ENCODE measurements around the gene PCK1.

The PCK1 gene

GRCh38 chr20:57593134-57593886 lies 32.4 kb downstream of the PCK1 start:
- no peak for DNase-seq (ENCODE audit: low read depth in 2 of 2)
- H3K4me3 ChIP-seq (replicated peaks in 1 of 2; ENCODE audit: low read depth in 2 of 2, low read length in 2 of 2): no peak overlapping the region
- TF ChIP-seq, protein P1, sequence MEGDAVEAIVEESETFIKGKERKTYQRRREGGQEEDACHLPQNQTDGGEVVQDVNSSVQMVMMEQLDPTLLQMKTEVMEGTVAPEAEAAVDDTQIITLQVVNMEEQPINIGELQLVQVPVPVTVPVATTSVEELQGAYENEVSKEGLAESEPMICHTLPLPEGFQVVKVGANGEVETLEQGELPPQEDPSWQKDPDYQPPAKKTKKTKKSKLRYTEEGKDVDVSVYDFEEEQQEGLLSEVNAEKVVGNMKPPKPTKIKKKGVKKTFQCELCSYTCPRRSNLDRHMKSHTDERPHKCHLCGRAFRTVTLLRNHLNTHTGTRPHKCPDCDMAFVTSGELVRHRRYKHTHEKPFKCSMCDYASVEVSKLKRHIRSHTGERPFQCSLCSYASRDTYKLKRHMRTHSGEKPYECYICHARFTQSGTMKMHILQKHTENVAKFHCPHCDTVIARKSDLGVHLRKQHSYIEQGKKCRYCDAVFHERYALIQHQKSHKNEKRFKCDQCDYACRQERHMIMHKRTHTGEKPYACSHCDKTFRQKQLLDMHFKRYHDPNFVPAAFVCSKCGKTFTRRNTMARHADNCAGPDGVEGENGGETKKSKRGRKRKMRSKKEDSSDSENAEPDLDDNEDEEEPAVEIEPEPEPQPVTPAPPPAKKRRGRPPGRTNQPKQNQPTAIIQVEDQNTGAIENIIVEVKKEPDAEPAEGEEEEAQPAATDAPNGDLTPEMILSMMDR (IDR thresholded peaks at IDR 0.05; ENCODE audit: low read depth, low read length): no peak

DNA sequence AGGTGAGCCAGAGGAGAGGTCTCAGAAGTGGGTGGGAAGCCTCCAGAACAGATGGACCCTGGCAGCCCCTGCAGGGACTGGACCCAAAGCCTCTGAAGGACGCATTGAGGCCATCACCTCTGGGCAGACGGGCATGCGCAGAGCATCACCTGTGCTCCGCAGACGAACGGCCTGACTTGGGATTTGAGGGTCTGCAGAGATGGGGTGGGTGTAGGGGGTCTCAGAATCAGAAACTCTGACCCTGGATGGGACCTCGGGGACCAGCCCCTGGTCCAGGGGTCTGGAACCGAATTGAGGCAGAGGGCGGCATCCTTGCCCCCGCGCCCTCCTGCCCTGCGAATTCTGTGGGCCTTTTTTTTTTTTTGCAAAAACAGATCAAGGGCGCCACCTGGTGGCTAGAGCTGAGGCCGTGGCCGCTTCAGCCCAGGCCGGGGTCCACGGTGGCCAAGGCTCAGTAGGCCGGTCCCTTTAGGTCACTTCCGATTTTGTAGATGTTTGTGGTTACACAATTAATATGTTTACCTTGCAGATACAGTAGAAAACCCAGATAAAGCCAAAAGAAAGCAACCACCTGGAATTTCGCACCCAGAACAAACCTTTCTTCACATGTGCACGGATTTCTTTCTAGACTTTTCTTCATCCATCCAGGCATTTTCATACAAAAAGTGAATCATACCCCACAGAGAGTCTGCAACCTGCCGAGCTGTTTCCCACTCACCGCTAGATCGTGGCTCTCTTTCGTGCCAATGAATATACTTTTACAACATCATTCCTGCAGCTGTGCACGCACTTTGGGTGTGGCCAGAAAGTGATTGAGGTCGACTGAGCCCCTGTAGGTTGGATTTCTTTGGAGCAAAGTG lies 33.4 kb downstream of the PCK1 start:
- no peak overlapping the region for H3K4me3 ChIP-seq (replicated peaks in 1 of 2; ENCODE audit: low read depth in 2 of 2, low read length in 2 of 2)
- peak; percentile 42 to 43 for DNase-seq (ENCODE audit: low read depth in 2 of 2)
- TF ChIP-seq, protein P1 (IDR thresholded peaks at IDR 0.05; ENCODE audit: low read depth, low read length): peak; percentile 84

GRCh38 chr20:57595041-57596030 lies 34.4 kb downstream of the PCK1 start:
- no peak overlapping the region for H3K4me3 ChIP-seq (replicated peaks in 1 of 2; ENCODE audit: low read depth in 2 of 2, low read length in 2 of 2)
- DNase-seq (ENCODE audit: low read depth in 2 of 2): no peak
- TF ChIP-seq, protein P1 (IDR thresholded peaks at IDR 0.05; ENCODE audit: low read depth, low read length): no peak

- no peak overlapping the region for H3K4me3 ChIP-seq (replicated peaks in 1 of 2; ENCODE audit: low read depth in 2 of 2, low read length in 2 of 2)
- TF ChIP-seq, protein P1 (IDR thresholded peaks at IDR 0.05; ENCODE audit: low read depth, low read length): no peak
Observed at GRCh38 chr20:57596358-57596757, 35.4 kb downstream of the PCK1 start.

DNA sequence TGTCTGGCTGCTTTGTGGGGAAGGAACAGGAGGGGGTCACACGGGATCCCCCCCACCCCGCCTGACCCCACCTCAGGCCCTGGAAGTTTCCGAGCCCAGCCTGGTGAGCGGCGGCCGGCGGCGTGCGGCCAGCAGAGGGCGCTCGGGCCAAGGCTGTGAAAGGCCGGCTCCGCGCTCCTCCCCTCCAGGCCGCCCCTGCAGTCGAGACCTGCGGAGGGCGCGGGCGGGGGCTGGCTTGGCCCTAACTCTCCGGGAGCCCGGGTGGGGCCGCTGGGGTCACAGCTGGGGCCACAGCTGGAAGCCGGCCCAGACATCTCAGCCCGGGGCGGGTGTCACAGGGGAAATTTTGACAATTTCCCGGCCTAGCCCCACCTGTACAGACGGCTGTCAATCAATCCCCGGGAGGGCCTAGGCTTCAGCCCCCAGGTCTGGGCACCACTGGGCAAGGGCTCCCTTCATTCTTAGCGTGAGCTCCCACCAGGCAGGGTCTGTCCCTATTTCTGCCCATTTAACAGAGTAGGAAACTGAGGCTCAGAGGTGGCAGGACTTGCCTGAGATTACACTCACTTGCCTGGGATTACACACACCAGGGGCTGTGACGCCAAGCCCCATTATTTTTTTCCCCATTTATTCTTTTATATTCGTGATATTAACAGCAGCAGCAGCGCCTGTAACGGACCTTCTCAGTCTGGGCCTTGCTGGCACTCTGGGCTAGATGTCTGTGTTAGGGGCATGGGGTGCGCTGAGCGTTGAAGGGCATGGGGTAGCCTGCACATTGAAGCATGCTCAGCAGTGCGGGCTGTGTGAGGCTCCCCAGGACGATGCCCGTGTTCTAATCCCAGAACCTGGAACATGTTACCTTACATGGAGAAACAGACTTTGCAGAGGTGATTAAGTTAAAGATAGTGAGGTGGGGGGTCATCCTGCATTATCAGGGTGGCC lies 36.4 kb downstream of the PCK1 start:
- TF ChIP-seq, protein P1 (IDR thresholded peaks at IDR 0.05; ENCODE audit: low read depth, low read length): peak; percentile 61
- no peak overlapping the region for H3K4me3 ChIP-seq (replicated peaks in 1 of 2; ENCODE audit: low read depth in 2 of 2, low read length in 2 of 2)
- peak; percentile 44 to 53 for DNase-seq (ENCODE audit: low read depth in 2 of 2)

More at GRCh38 chr20:57596358-57596757, 35.4 kb downstream of the PCK1 start:
- no peak for DNase-seq (ENCODE audit: low read depth in 2 of 2)

Data from cardiac fibroblast (primary cell).